Parathyroid adenoma (tissue), 2 donors: ENCODE results near the gene RPUSD1.

Source experiments
- H2AFZ ChIP-seq: fragments of 300-600 bp; sonication (generic); one replicate; pipeline ENCODE4 v1.7.0; 2017; ENCODE audit warnings: antibody characterized with exemption, mild to moderate bottlenecking
- H3K27ac ChIP-seq: fragments of 300-600 bp; sonication (generic); one replicate; pipeline ENCODE4 v1.7.0; 2017
- H3K27me3 ChIP-seq: fragments of 300-600 bp; sonication (generic); one replicate; pipeline ENCODE4 v1.7.0; 2017; ENCODE audit warnings: low read length; ENCODE audit not compliant: control insufficient read depth, insufficient read depth
- H3K36me3 ChIP-seq: fragments of 300-600 bp; sonication (generic); one replicate; pipeline ENCODE4 v1.7.0; 2017; ENCODE audit warnings: low read length; ENCODE audit not compliant: control insufficient read depth, insufficient read depth
- H3K4me1 ChIP-seq: fragments of 300-600 bp; sonication (generic); one replicate; pipeline ENCODE4 v1.7.0; 2017; ENCODE audit warnings: control low read depth
- H3K4me2 ChIP-seq: fragments of 300-600 bp; sonication (generic); one replicate; pipeline ENCODE4 v1.7.0; 2017; ENCODE audit warnings: low read length
- H3K4me3 ChIP-seq: fragments of 300-600 bp; sonication (generic); one replicate; pipeline ENCODE4 v1.7.0; 2017; ENCODE audit warnings: low read depth, low read length
- H3K79me2 ChIP-seq: fragments of 300-600 bp; sonication (generic); one replicate; pipeline ENCODE4 v1.7.0; 2017; ENCODE audit warnings: control low read depth
- H3K9ac ChIP-seq: fragments of 300-600 bp; sonication (generic); one replicate; pipeline ENCODE4 v1.7.0; 2017; ENCODE audit warnings: mild to moderate bottlenecking
- H3K9me3 ChIP-seq: fragments of 300-600 bp; sonication (generic); one replicate; pipeline ENCODE4 v1.7.0; 2017; ENCODE audit warnings: low read length; ENCODE audit not compliant: control insufficient read depth
- TF ChIP-seq, protein P1 (sequence below): fragments of 300-600 bp; sonication (generic); IDR thresholded peaks from one replicate; pipeline ENCODE4 v1.7.0; 2017; ENCODE audit warnings: antibody characterized with exemption, mild to moderate bottlenecking
- donor health status: primary hyperparathyroidism.

The RPUSD1 gene

DNA sequence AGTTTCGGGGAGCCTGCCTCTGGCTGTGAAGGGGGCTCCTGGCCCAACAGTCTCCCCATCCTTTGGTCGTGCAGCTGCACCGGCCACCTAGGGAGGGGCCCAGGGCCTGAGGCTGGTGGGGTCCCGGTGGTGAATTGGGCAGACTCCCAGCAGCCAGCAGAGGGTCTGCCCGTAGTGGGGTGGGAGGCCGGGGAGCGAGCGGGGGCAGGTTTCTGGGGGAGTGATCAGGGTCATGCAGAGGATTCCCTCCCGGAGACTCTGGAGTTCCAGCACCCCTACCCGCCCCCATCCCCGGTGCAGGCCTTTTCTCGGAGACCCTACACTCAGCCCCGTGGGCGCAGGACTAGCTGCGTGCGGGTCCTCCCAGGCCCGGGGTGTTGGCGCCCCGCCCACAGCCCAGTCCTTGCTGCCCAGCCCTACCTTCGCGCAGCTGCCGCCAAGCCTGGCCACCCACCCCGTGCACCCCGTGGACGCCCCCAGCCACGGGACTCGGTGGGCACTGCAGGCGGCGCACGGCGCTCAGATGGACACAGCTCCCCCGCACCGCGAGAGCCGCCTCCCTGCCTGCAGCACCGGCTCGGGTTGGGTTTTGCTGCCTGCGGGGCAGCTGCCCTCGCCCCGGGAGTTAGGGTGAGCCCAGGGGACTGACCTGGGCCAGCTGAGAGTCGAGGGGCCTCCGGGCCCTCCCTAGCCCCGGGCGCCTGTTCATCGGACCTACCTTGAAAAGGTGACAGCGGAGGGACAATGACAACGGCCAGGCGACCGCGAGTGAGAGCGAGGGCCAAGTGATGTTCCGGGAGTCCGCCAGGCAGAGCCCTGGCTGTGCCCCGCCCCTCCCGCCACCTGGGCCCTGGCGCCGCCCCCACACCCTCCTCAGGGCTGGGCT, 12.0 kb upstream of the RPUSD1 start, which contains the start of gene GNG13:
Gene GNG13 (minus strand): TSS at position 787 of the 886 bp plus-strand sequence. CDS start 1,657 bp downstream, outside the sequence.
- Histone ChIP-seq H3K79me2 (no peaks in the 10 kb centered on the region), H3K4me1 (no peaks in the 10 kb centered on the region), H3K4me3 (no peak within 1 kb of the TSS), H3K9me3 (no peaks in the 10 kb centered on the region), H3K27ac (no peak within 1 kb of the TSS), H3K9ac (no peak within 1 kb of the TSS), H3K27me3 (no peaks in the 10 kb centered on the region), H3K36me3 (no peaks in the 10 kb centered on the region), H3K4me2 (peak within 1 kb of the TSS; percentile 38), H2AFZ (peak within 1 kb of the TSS; percentile 9)
- TF ChIP-seq, protein P1, sequence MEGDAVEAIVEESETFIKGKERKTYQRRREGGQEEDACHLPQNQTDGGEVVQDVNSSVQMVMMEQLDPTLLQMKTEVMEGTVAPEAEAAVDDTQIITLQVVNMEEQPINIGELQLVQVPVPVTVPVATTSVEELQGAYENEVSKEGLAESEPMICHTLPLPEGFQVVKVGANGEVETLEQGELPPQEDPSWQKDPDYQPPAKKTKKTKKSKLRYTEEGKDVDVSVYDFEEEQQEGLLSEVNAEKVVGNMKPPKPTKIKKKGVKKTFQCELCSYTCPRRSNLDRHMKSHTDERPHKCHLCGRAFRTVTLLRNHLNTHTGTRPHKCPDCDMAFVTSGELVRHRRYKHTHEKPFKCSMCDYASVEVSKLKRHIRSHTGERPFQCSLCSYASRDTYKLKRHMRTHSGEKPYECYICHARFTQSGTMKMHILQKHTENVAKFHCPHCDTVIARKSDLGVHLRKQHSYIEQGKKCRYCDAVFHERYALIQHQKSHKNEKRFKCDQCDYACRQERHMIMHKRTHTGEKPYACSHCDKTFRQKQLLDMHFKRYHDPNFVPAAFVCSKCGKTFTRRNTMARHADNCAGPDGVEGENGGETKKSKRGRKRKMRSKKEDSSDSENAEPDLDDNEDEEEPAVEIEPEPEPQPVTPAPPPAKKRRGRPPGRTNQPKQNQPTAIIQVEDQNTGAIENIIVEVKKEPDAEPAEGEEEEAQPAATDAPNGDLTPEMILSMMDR: no peak

DNA sequence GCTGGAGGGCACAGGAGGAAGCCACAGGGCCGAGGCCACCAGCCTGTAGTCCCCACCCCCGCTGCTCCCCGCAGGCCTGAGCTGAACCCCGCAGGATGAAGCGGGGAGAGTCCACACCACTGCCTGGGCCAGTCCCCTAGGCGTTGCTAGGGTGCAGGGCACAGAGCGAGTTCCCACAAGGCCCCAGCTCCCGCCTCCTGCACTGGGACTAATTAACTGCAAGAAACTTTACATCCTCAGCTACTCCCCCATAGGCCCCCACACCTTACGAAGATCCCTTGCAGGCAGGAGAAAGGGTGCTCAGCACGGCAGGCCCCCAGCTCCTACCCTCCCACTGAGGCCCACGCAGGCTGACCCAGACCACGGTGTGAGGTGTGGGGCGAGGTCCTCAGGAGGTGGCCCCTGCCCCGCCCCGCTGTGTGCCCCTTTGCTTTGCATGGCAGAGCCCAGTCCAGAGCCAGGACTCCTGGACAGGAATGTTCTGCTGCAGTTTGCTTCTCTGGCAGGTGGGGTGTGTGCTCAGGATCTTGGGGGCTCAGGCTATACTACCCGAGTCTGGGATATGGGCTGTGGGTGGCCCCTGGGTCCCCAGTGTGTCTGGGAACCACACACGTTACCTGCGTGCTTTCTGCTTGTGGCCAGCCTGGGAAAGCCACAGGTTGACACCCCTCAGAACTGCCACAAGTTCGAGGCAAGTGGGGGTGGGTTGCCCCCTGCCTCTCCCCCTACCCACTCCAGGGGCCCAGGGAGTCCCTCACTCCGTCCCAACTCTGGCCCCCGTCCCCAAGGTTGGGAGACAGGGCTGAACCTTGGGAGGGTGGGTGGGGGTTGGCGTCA, 11.1 kb upstream of the RPUSD1 start:
- Histone ChIP-seq H3K27ac (no peak overlapping the region), H2AFZ (no peak overlapping the region), H3K79me2 (no peaks in the 10 kb centered on the region), H3K36me3 (no peaks in the 10 kb centered on the region), H3K4me1 (no peaks in the 10 kb centered on the region), H3K4me3 (no peak overlapping the region), H3K9me3 (no peaks in the 10 kb centered on the region), H3K9ac (no peak overlapping the region), H3K4me2 (no peak overlapping the region), H3K27me3 (no peaks in the 10 kb centered on the region)
- TF ChIP-seq, protein P1: no peak

DNA sequence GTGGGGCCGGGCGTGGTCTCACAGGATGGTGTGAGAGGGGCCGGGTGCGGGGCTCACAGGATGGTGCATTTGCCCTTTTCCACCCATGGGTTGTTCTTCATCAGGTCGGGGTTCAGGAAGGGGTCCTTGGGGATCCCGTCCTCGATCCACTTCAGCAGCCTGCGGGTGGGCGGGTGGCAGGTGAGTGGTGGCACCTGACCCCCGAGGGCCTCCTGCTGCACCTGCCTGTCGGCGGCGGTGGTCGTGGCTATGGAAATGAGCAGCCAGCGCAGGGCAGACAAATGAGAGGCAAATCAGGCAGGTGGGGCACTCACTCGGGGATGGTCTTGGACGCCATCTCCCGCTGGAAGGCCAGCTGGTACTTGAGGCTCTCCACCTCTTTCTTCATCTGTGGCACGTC, 10.5 kb upstream of the RPUSD1 start:
- TF ChIP-seq, protein P1: no peak
- H3K36me3 ChIP-seq: no peaks in the 10 kb centered on the region
- no peaks in the 10 kb centered on the region for H3K27me3 ChIP-seq

DNA sequence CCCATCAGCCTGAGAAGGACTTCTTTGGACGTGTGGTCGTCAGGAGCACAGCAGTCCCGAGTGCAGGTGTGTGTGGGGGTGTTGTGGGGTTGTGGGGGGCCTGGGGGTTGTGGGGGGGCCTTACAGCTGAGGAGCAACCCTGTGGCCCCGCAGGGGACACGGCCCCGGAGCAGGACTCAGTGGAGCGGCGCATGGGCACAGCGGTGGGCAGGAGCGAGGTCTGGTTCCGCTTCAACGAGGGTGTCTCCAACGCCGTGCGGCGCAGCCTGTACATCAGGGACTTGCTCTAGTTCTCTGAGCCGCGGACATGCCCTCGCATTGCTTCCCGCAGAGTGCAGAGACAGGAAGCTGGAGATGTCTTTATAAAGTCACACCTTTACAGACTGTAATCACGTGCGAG, 9.5 kb upstream of the RPUSD1 start:
- Histone ChIP-seq H3K9ac (no peak overlapping the region), H3K9me3 (no peaks in the 10 kb centered on the region), H3K4me3 (no peak overlapping the region), H2AFZ (no peak overlapping the region), H3K79me2 (no peaks in the 10 kb centered on the region), H3K4me1 (no peaks in the 10 kb centered on the region), H3K4me2 (no peak overlapping the region), H3K36me3 (no peaks in the 10 kb centered on the region), H3K27me3 (no peaks in the 10 kb centered on the region), H3K27ac (no peak overlapping the region)
- TF ChIP-seq, protein P1: no peak

More for the DNA sequence above, 10.5 kb upstream of the RPUSD1 start:
- Histone ChIP-seq H2AFZ (no peak overlapping the region), H3K9ac (no peak overlapping the region), H3K79me2 (no peaks in the 10 kb centered on the region), H3K4me3 (no peak overlapping the region), H3K9me3 (no peaks in the 10 kb centered on the region), H3K4me2 (no peak overlapping the region), H3K4me1 (no peaks in the 10 kb centered on the region), H3K27ac (no peak overlapping the region)
